Stimulated activated CD8-positive, alpha-beta memory T cell treated with anti-CD3 and anti-CD28 coated beads, Interleukin-12 subunit alpha, Interleukin-12 subunit beta, amount 100 ng/mL, for 4 hours (primary cell): ENCODE results near the gene PRG2.
"Not testable (repeated sequence)": the region's sequence is repeated elsewhere in the genome, so short reads cannot be mapped to it uniquely, and the experiment has no call there.

Source experiments
- DNase-seq: peaks from one replicate; pipeline ENCODE4 v3.0.0-alpha.2; 2020; ENCODE audit warnings: low read depth

Gene PRG2

GRCh38 chr11:57347336-57347735 is 43.1 kb downstream of the PRG2 start:
- no peak for DNase-seq

GRCh38 chr11:57345555-57346211 is 44.8 kb downstream of the PRG2 start:
- peak; percentile 41 for DNase-seq

- no peak for DNase-seq
These were observed 45.6 kb downstream of the PRG2 start for GRCh38 chr11:57344826-57345225.

GRCh38 chr11:57343825-57344224 is 46.6 kb downstream of the PRG2 start:
- no peak for DNase-seq

GRCh38 chr11:57342702-57343101 is 47.7 kb downstream of the PRG2 start:
- DNase-seq, result no peak

GRCh38 chr11:57341250-57341808 is 49.1 kb downstream of the PRG2 start:
- no peak for DNase-seq

- DNase-seq, result no peak
These were observed 50.3 kb downstream of the PRG2 start for GRCh38 chr11:57340039-57340615.

GRCh38 chr11:57339328-57339727 is 51.1 kb downstream of the PRG2 start:
- DNase-seq, result no peak

GRCh38 chr11:57338142-57338541 is 52.3 kb downstream of the PRG2 start, which contains the start of gene P2RX3:
TSS of gene P2RX3 (plus strand) at chr11:57338352. CDS start at chr11:57338551, 199 bp downstream.
- DNase-seq, result no peak

- DNase-seq, result not testable (repeated sequence)
These were observed 53.6 kb downstream of the PRG2 start for GRCh38 chr11:57336856-57337255.
